IPS-20b (cell line): Measurements from ENCODE around the gene BPIFB6.

Source experiments
- H3K27ac ChIP-seq: one replicate; pipeline ENCODE4 v1.5.1; 2013; ENCODE audit warnings: low read length
- H3K27me3 ChIP-seq: 2 replicates; pipeline ENCODE4 v1.6.1; 2013; ENCODE audit warnings: mild to moderate bottlenecking, low read length, inconsistent platforms; ENCODE audit not compliant: insufficient read depth
- H3K36me3 ChIP-seq: 2 replicates; pipeline ENCODE4 v1.6.1; 2013; ENCODE audit warnings: low read depth, mild to moderate bottlenecking, inconsistent platforms, low read length, moderate library complexity; ENCODE audit not compliant: insufficient read depth
- H3K4me1 ChIP-seq: 2 replicates; pipeline ENCODE4 v1.6.1; 2013; ENCODE audit warnings: mild to moderate bottlenecking, control low read depth, inconsistent platforms, low read length, moderate library complexity; ENCODE audit not compliant: insufficient read depth
- H3K4me3 ChIP-seq: 2 replicates; pipeline ENCODE4 v1.5.1; 2013; ENCODE audit warnings: mild to moderate bottlenecking, low read length, inconsistent platforms
- H3K9ac ChIP-seq: 2 replicates; pipeline ENCODE4 v1.6.1; 2013; ENCODE audit warnings: low read depth, mild to moderate bottlenecking, inconsistent platforms, low read length, moderate library complexity
- H3K9me3 ChIP-seq: 2 replicates; pipeline ENCODE4 v1.6.1; 2013; ENCODE audit warnings: mild to moderate bottlenecking, low read depth, low read length, inconsistent platforms; ENCODE audit not compliant: insufficient read depth

The BPIFB6 gene

DNA sequence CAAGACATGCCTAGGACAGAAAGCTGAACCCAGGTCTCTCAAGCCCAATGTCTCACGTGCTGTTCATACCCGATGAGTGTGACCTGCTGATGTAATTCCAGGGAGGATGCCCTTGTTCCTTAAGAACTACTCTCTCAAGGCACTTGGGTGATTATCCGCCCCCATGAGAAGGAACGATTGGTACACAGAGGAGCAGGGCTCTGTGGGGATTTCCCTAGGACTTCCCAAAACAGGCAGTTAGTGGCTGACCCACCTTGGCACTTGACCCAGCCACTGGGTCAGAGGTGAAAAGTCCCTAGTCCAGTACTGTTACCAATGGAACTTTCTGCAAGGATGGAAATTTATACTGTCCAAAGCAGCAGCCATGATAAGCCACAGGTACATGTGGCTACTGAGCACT is 9.2 kb upstream of the BPIFB6 start:
- Histone ChIP-seq H3K36me3 (no peaks in the 10 kb centered on the region), H3K4me1 (no peaks in the 10 kb centered on the region), H3K27me3 (no peaks in the 10 kb centered on the region), H3K9me3 (no peaks in the 10 kb centered on the region), H3K27ac (no peak overlapping the region), H3K4me3 (no peak overlapping the region), H3K9ac (no peak overlapping the region)

- Histone ChIP-seq H3K4me1 (no peaks in the 10 kb centered on the region), H3K9ac (no peak overlapping the region), H3K4me3 (no peak overlapping the region), H3K27me3 (no peaks in the 10 kb centered on the region), H3K36me3 (no peaks in the 10 kb centered on the region), H3K27ac (no peak overlapping the region), H3K9me3 (no peaks in the 10 kb centered on the region)
Measured at GRCh38 chr20:33022694-33023438, 8.6 kb upstream of the BPIFB6 start.

DNA sequence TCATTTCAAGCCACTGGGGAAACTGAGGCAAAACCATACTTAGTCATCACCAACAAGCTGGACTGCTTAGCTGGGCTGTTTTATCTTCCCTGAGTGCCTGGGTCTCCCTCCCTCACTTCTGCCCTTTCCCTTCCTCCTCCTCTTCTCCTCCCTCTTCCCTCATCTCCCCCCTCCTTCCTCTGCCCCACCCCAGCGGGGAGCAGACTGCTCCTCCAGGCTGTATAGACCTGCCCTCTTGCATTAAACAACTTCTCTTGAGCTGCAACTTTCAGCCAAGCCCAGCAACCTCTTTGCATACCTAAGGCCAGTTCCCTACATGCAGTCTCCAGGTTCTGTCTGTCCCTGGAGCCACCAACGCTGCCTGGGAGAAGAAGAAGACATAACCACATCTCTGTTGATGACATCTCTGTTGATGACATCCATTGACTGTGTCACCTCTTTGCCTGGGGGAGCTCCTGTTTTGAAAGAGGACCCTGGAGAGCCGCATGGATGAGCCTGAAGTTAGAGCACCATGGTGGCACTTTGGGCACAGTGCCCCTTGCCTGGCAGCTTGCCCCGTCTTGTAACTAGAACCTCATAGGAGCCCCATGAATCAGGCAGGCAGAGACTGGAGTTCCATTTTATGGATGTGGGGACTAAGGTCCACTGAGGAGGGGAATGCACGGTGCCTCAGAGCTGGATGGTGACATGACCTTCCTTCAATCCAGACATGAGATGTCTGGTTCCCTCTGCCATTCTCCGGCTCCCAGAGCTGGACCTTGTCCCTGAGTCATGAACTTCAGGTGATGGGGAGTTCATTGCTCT is 7.8 kb upstream of the BPIFB6 start:
- no peaks in the 10 kb centered on the region for H3K27me3 ChIP-seq
- H3K27ac ChIP-seq, result no peak overlapping the region
- H3K36me3 ChIP-seq, result no peaks in the 10 kb centered on the region
- no peak overlapping the region for H3K9ac ChIP-seq
- no peaks in the 10 kb centered on the region for H3K9me3 ChIP-seq
- H3K4me1 ChIP-seq, result no peaks in the 10 kb centered on the region
- no peak overlapping the region for H3K4me3 ChIP-seq

- Histone ChIP-seq H3K9me3 (no peaks in the 10 kb centered on the region), H3K4me3 (no peak overlapping the region), H3K27me3 (no peaks in the 10 kb centered on the region), H3K36me3 (no peaks in the 10 kb centered on the region), H3K27ac (no peak overlapping the region), H3K9ac (no peak overlapping the region), H3K4me1 (no peaks in the 10 kb centered on the region)
Measured at GRCh38 chr20:33024243-33024560, 7.2 kb upstream of the BPIFB6 start.

DNA sequence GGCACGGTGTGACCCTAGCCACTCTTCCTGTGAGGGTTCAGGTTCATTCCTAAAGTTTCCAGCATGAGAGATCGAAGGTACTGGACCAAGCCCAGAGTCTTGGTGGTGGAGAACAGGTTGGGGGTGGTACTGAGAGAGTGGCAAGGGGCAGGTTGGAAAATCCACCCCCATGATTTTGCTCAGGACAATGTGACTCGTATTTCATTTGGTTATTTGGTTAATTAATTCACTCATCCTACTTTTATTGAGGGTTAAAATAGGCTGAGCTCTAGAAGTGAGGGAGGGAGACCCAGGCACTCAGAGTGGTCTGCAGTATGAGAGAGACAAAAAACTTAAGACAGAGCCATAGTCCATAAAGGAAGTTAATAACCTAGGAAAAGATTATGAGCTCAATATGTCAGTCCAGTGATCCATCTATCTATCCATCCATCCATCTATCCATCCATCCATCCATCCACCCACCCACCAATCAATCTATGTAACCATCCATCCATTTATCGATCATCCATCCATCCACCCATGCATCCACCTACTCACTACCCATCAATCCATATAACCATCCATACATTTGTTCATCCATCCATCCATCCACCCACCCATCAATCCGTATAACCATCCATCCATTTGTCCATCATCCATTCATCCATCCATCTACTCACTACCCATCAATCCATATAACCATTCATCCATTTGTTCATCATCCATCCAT is 6.7 kb upstream of the BPIFB6 start:
- Histone ChIP-seq H3K4me3 (no peak overlapping the region), H3K27me3 (no peaks in the 10 kb centered on the region), H3K9ac (no peak overlapping the region), H3K36me3 (no peaks in the 10 kb centered on the region), H3K27ac (no peak overlapping the region), H3K9me3 (no peaks in the 10 kb centered on the region), H3K4me1 (no peaks in the 10 kb centered on the region)

GRCh38 chr20:33025318-33025876 is 6.1 kb upstream of the BPIFB6 start:
- H3K27me3 ChIP-seq, result no peaks in the 10 kb centered on the region

GRCh38 chr20:33026072-33026778 is 5.2 kb upstream of the BPIFB6 start:
- no peak overlapping the region for H3K27ac ChIP-seq
- no peak overlapping the region for H3K9ac ChIP-seq
- no peaks in the 10 kb centered on the region for H3K9me3 ChIP-seq
- no peak overlapping the region for H3K4me3 ChIP-seq
- H3K4me1 ChIP-seq, result no peaks in the 10 kb centered on the region
- H3K27me3 ChIP-seq, result no peaks in the 10 kb centered on the region
- no peaks in the 10 kb centered on the region for H3K36me3 ChIP-seq

More at GRCh38 chr20:33025318-33025876, 6.1 kb upstream of the BPIFB6 start:
- Histone ChIP-seq H3K27ac (no peak overlapping the region), H3K36me3 (no peaks in the 10 kb centered on the region), H3K4me1 (no peaks in the 10 kb centered on the region), H3K9ac (no peak overlapping the region), H3K4me3 (no peak overlapping the region), H3K9me3 (no peaks in the 10 kb centered on the region)

- no peaks in the 10 kb centered on the region for H3K4me1 ChIP-seq
- no peak overlapping the region for H3K9ac ChIP-seq
- H3K27me3 ChIP-seq, result no peaks in the 10 kb centered on the region
- no peaks in the 10 kb centered on the region for H3K9me3 ChIP-seq
- H3K4me3 ChIP-seq, result no peak overlapping the region
- H3K27ac ChIP-seq, result no peak overlapping the region
- no peaks in the 10 kb centered on the region for H3K36me3 ChIP-seq
Measured at GRCh38 chr20:33026779-33027759, 4.4 kb upstream of the BPIFB6 start.

- no peak overlapping the region for H3K9ac ChIP-seq
- H3K27ac ChIP-seq, result no peak overlapping the region
- no peaks in the 10 kb centered on the region for H3K27me3 ChIP-seq
- no peaks in the 10 kb centered on the region for H3K36me3 ChIP-seq
- no peak overlapping the region for H3K4me3 ChIP-seq
- no peaks in the 10 kb centered on the region for H3K9me3 ChIP-seq
- no peaks in the 10 kb centered on the region for H3K4me1 ChIP-seq
Measured at GRCh38 chr20:33027769-33028751, 3.4 kb upstream of the BPIFB6 start.

DNA sequence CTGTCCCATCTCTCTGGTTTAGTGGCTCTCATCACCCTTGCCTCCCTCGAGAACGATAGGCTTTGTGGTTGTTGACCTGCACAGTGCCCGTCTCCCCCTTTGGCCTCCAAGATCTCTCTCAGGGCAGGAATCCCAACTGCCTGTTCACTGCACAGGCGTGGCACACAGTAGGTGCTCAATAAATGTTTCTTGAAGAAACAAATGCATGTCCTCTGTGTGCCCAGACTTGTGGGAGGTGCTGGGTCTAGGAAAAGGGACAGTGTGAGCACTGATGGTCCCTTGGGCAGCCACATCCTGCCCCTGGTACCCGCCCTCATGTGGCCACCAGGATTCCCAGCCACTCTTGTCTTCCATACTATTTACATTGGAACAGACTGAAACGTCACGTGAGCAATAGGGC is 2.6 kb upstream of the BPIFB6 start:
- Histone ChIP-seq H3K27ac (no peak overlapping the region), H3K27me3 (no peaks in the 10 kb centered on the region), H3K9ac (no peak overlapping the region), H3K36me3 (no peaks in the 10 kb centered on the region), H3K9me3 (no peaks in the 10 kb centered on the region), H3K4me1 (no peaks in the 10 kb centered on the region), H3K4me3 (no peak overlapping the region)
